Loucy (cell line): Measurements from ENCODE around the gene PDGFD.

Experiments used
- H2AFZ ChIP-seq: fragments of 200-600 bp; sonication (generic); 2 replicates; pipeline ENCODE4 v1.6.0; 2016; ENCODE audit warnings: antibody characterized with exemption, mild to moderate bottlenecking, low read length, moderate library complexity
- H3F3A ChIP-seq: fragments of 200-600 bp; 2 replicates; pipeline ENCODE4 v1.6.0; 2016; ENCODE audit warnings: antibody characterized with exemption, low read depth, mild to moderate bottlenecking
- H3K27me3 ChIP-seq: fragments of 200-600 bp; sonication (generic); 2 replicates; pipeline ENCODE4 v1.6.1; 2014; ENCODE audit warnings: low read length, mild to moderate bottlenecking; ENCODE audit not compliant: insufficient read depth, poor library complexity, severe bottlenecking
- H3K36me3 ChIP-seq: fragments of 200-600 bp; sonication (generic); 2 replicates; pipeline ENCODE4 v1.6.1; 2016; ENCODE audit warnings: low read length; ENCODE audit not compliant: insufficient read depth
- H3K4me1 ChIP-seq: fragments of 200-600 bp; sonication (generic); 2 replicates; pipeline ENCODE4 v1.5.1; 2014; ENCODE audit warnings: low read length, mild to moderate bottlenecking; ENCODE audit not compliant: insufficient read depth, poor library complexity, severe bottlenecking
- H3K4me2 ChIP-seq: fragments of 200-600 bp; sonication (generic); 2 replicates; pipeline ENCODE4 v1.6.0; 2014; ENCODE audit warnings: antibody characterized with exemption, low read length, low read depth, mild to moderate bottlenecking; ENCODE audit not compliant: poor library complexity, severe bottlenecking
- H3K4me3 ChIP-seq: fragments of 200-600 bp; sonication (generic); 2 replicates; pipeline ENCODE4 v1.5.1; 2014; ENCODE audit warnings: low read length, mild to moderate bottlenecking, mixed read lengths; ENCODE audit not compliant: poor library complexity, severe bottlenecking
- H3K79me2 ChIP-seq: fragments of 200-600 bp; sonication (generic); 2 replicates; pipeline ENCODE4 v1.6.1; 2014; ENCODE audit warnings: low read length; ENCODE audit not compliant: insufficient read depth
- H3K9ac ChIP-seq: fragments of 200-600 bp; sonication (generic); 2 replicates; pipeline ENCODE4 v1.6.0; 2014; ENCODE audit warnings: mild to moderate bottlenecking, low read depth, low read length, moderate library complexity; ENCODE audit not compliant: poor library complexity, severe bottlenecking
- H3K9me2 ChIP-seq: fragments of 200-600 bp; sonication (generic); replicated peaks from 2 replicates; pipeline ENCODE4 v1.6.1; 2016; ENCODE audit warnings: low read depth, low read length, mixed read lengths
- H3K9me3 ChIP-seq: fragments of 200-600 bp; sonication (generic); 2 replicates; pipeline ENCODE4 v1.6.1; 2014; ENCODE audit warnings: mild to moderate bottlenecking, antibody characterized with exemption, low read length, low read depth; ENCODE audit not compliant: insufficient read depth
- H4K20me1 ChIP-seq: fragments of 200-600 bp; sonication (generic); 2 replicates; pipeline ENCODE4 v1.6.0; 2014; ENCODE audit warnings: antibody characterized with exemption, low read length, mild to moderate bottlenecking; ENCODE audit not compliant: insufficient read depth, poor library complexity, severe bottlenecking
- EZH2phosphoT487 ChIP-seq: fragments of 200-600 bp; IDR thresholded peaks from 2 replicates; pipeline ENCODE4 v1.6.1; 2018; ENCODE audit warnings: antibody characterized with exemption, mild to moderate bottlenecking, moderate library complexity, borderline replicate concordance
- TF ChIP-seq, protein P1 (sequence below): fragments of 200-600 bp; sonication (generic); conservative IDR thresholded peaks from 2 replicates; pipeline ENCODE4 v1.5.1; 2014; ENCODE audit warnings: mild to moderate bottlenecking, antibody characterized with exemption, low read length

PDGFD gene

GRCh38 chr11:104154296-104154695, 9.7 kb downstream of the PDGFD start:
- Histone ChIP-seq H3K4me3 (no peak overlapping the region), H4K20me1 (no peaks in the 10 kb centered on the region), H3K4me1 (peaks cover 33% of the 10 kb centered on the region), H3K4me2 (no peak overlapping the region), H3F3A (peaks cover 4% of the 10 kb centered on the region; the same call in 1 of the 2 replicates), H3K9ac (no peak overlapping the region), H3K36me3 (no peaks in the 10 kb centered on the region), H3K79me2 (no peaks in the 10 kb centered on the region), H3K9me3 (no peaks in the 10 kb centered on the region), H2AFZ (no peak overlapping the region), H3K27me3 (no peaks in the 10 kb centered on the region), H3K9me2 (no peaks in the 10 kb centered on the region)
- no peak for TF ChIP-seq EZH2phosphoT487
- TF ChIP-seq, protein P1, sequence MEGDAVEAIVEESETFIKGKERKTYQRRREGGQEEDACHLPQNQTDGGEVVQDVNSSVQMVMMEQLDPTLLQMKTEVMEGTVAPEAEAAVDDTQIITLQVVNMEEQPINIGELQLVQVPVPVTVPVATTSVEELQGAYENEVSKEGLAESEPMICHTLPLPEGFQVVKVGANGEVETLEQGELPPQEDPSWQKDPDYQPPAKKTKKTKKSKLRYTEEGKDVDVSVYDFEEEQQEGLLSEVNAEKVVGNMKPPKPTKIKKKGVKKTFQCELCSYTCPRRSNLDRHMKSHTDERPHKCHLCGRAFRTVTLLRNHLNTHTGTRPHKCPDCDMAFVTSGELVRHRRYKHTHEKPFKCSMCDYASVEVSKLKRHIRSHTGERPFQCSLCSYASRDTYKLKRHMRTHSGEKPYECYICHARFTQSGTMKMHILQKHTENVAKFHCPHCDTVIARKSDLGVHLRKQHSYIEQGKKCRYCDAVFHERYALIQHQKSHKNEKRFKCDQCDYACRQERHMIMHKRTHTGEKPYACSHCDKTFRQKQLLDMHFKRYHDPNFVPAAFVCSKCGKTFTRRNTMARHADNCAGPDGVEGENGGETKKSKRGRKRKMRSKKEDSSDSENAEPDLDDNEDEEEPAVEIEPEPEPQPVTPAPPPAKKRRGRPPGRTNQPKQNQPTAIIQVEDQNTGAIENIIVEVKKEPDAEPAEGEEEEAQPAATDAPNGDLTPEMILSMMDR, result no peak

- H3K79me2 ChIP-seq, result no peaks in the 10 kb centered on the region
- no peaks in the 10 kb centered on the region for H3K27me3 ChIP-seq
- TF ChIP-seq, protein P1, result no peak
- peak; percentile 29; the same call in 1 of the 2 replicates for TF ChIP-seq EZH2phosphoT487
- peaks cover 33% of the 10 kb centered on the region for H3K4me1 ChIP-seq
- peak overlapping the region; percentile 6 for H3K4me3 ChIP-seq
- peak overlapping the region; percentile 53 for H3K4me2 ChIP-seq
- H4K20me1 ChIP-seq, result no peaks in the 10 kb centered on the region
- no peak overlapping the region for H3K9ac ChIP-seq
- H2AFZ ChIP-seq, result no peak overlapping the region
- H3K9me3 ChIP-seq, result no peaks in the 10 kb centered on the region
- no peaks in the 10 kb centered on the region for H3K9me2 ChIP-seq
- H3K36me3 ChIP-seq, result no peaks in the 10 kb centered on the region
- H3F3A ChIP-seq, result peaks cover 4% of the 10 kb centered on the region; the same call in 1 of the 2 replicates
These were observed 10.9 kb downstream of the PDGFD start for GRCh38 chr11:104152941-104153505.

DNA sequence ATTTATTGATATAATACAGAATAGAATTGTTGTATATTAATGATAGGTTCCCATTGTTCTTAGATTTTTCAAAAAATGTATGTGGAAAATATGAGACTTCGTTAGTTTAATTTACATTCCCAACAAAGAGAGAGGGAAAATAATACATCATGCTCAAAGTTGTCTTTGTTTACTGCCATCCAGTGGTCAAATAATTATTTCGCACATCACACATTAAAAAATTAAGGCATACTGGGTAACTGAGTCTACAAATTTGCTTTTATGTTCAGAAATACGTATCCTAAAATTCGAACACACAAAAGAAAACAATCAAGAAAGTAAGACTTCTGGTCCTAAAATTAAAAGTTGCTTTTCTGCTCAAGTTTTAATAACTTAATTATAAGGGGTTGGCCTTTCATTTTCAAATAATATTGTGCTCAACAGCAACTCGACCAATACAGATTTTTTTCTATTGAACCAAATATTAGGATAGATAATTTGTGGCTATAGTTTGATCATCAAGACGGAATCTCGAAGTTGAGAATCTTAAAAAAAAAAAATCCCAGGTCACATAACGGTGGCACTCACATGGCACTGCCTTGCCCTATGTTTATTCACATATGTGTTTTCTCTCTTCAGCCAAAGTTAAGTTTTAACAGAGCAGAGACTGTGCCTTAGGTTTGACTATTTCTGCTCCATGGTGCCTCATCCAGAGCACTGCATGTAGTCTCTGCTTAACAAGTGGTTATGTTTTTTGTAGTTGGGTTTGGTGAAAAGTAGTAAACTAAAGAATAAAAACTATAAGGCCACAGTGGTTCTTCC, 12.3 kb downstream of the PDGFD start:
- Histone ChIP-seq H3K9me2 (no peaks in the 10 kb centered on the region), H3K4me3 (no peak overlapping the region), H2AFZ (no peak overlapping the region), H3K27me3 (no peaks in the 10 kb centered on the region), H3F3A (peaks cover 4% of the 10 kb centered on the region; the same call in 1 of the 2 replicates), H3K4me2 (peak overlapping the region; percentile 53), H3K4me1 (peaks cover 33% of the 10 kb centered on the region), H3K9ac (peak overlapping the region; percentile 18), H4K20me1 (no peaks in the 10 kb centered on the region), H3K36me3 (no peaks in the 10 kb centered on the region), H3K79me2 (no peaks in the 10 kb centered on the region), H3K9me3 (no peaks in the 10 kb centered on the region)
- no peak for TF ChIP-seq EZH2phosphoT487
- TF ChIP-seq, protein P1, result peak; percentile 68
